ENCODE results near the gene RAB7B. TPM values are rescaled to one million over a fixed set of nuclear protein-coding genes. Genes with fewer than 3 reads are reported as not detected.

RAB7B gene
- total RNA-seq, 1 experiment from 2014 or later = 25.7 TPM

DNA sequence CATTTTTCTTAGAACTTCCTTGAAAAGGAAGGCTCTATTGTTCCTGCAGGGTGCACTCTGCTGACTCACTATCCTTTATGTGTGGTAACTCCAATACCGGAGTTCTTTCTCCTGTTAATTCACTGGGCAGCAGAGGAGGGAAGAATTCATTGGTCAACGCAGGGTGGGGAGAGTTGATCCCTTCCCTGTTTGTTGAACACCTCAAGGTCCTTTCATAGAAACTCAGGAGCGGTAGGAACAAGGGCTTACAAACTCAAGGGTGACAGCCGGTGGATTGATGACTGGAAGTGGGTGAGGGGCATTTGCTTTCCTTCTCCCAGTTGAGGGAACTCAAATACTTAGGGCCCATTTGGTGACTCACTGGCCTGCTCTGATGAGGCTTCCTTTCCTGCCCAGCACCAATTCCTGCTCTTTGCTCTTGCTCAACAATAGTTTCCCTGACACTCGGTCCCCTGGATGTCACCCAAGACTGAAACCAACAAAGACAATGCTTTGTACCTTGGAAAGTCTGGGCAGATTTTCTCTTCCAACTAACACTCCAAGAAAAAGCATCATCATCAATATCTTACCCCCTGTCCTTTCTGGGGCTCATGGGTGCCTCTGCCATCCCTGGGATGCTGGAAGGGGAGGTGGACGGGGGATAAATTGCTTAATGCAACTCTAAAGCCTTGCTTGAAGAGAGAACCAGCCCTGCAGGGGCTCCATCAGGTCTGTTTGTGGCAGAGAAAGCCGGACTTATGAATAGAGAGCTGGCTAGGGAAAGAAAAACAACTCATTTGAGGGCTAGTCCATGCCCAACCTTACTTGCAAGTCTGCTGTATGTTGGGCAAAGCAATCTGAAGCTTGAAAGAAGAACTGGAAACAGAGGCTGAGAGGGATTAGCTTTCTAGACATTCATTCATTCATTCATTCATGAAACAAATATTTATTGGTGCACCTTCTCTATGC, 69.2 kb downstream of the RAB7B start:
- Histone ChIP-seq H3K4me3 (no peak overlapping the region), H3K27me3 (no peaks in the 10 kb centered on the region), H3K36me3 (no peaks in the 10 kb centered on the region), H3K9me3 (no peaks in the 10 kb centered on the region; the same call in 1 of the 2 replicates)
- DNase-seq = peak; percentile 63

DNA sequence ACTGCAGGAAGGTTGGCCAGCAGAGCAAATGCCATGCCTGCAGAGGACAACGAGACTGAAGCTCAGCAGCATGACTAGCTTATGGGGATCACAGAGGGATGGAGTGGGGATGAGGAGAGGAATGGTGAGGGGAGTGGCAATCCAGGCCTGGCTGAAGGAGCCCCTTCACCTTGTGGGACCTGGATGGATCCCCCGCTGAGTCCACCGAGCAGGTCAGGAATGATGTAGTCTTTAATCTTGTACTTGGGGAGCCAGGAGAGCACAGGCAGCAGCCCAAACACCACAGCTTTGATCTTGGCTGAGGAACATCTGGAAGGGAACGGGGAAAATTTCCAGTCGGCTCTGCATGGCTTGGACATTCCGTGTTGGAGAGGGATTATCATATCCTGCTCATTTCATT, 70.4 kb downstream of the RAB7B start:
- no peak for DNase-seq
- H3K4me3 ChIP-seq = no peak overlapping the region
- no peaks in the 10 kb centered on the region for H3K27me3 ChIP-seq
- no peaks in the 10 kb centered on the region for H3K36me3 ChIP-seq
- no peaks in the 10 kb centered on the region; the same call in 1 of the 2 replicates for H3K9me3 ChIP-seq

DNA sequence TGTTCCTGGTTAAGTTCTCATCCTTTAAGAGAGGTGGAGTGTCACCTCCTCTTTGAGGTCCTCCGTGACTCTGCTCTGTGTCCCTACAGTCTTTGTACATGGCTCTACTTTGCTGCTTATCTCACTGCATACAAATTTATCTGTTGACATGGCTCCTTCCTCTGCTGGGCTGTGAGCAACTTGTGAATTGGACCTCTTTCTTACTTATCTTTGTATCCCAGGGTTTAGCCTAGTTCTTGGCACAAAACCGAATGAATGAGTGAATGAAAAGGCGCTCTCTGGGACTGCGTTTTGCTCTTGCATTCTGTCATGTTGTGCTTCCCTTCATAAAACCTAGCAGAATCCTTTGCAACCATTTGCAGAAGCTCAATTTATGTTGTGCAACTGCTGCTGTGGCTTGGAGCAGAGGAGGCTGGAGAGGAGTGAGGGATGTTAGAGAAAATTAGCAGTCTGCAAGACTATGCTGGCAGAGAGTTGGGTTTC, 72.4 kb downstream of the RAB7B start:
- Histone ChIP-seq H3K27me3 (no peaks in the 10 kb centered on the region), H3K9me3 (no peaks in the 10 kb centered on the region; the same call in 1 of the 2 replicates), H3K4me3 (no peak overlapping the region), H3K36me3 (no peaks in the 10 kb centered on the region)
- no peak for DNase-seq

DNA sequence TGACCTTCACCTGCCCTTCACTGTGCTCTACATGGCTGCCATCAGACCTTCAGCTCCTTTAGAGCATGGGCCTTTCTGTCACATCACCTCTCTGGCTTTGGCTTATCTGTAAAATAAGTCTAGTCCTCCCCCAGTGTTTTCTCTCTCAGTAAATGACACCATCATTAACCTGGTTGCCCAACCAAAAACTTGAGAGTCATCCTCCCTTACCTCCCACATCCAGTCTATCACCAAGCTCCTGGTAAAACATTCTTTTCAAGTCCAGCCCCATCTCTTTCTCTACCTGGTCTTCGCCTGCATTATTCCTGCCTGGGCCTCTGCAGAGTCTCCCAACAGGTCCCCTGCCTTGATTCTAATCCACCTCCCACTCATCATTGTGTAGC, 73.0 kb downstream of the RAB7B start:
- Histone ChIP-seq H3K27me3 (no peaks in the 10 kb centered on the region), H3K4me3 (no peak overlapping the region), H3K9me3 (no peaks in the 10 kb centered on the region; the same call in 1 of the 2 replicates), H3K36me3 (no peaks in the 10 kb centered on the region)
- no peak for DNase-seq

DNA sequence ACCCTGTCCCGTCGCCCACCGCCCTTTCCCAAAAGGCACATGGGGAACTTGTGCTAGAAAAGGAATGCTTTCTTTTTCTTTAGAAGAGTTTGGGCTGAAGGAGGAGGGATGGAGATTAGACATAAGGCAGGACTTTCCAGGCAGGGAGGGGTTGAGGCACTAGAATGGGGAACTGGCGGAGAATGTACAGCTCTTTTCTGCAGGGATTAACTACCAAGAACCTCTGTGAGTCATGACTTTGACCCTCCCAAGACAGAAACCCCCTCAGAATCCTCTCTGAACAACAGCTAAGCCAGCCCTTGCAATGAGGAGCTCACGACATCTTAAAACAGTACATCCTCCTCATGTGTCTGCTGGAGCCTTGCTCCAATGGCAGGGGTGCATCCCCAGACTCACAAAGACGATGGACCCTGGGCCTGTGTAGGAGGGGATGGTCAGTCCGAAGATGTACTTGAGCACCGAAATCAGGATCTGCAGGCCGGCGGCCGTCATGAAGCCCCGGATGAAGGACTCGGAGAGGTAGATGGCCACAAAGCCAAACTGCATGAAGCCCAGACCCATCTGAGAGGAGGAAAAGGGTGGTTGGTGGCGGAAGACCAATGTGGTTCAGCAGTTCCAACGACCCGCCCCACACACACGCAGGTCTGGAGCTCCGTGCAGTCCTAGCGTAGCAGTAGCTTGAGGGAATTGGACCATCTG, 73.5 kb downstream of the RAB7B start:
- H3K9me3 ChIP-seq = no peaks in the 10 kb centered on the region; the same call in 1 of the 2 replicates
- no peaks in the 10 kb centered on the region for H3K27me3 ChIP-seq
- no peak for DNase-seq
- H3K36me3 ChIP-seq = no peaks in the 10 kb centered on the region
- no peak overlapping the region for H3K4me3 ChIP-seq

DNA sequence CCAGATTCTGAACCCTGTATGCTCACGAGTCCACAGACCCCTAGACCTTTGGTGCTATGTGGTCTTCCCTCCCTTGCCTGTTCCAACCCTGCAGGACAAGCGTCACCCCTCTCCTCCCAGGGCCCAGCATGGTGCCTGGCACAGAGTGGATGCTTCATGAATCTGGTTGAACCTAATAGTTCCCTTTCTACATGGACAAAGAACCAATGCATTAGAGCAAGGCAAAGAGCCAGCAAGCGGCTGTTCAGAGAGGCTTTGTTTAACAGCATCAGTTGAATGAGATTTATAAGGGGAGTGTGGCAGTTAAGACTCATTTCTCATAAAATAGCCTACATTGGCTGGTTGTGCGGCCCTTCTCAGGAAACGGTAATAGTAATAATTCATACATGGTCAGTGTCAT, 74.9 kb downstream of the RAB7B start:
- Histone ChIP-seq H3K36me3 (no peaks in the 10 kb centered on the region), H3K4me3 (no peak overlapping the region), H3K9me3 (no peaks in the 10 kb centered on the region; the same call in 1 of the 2 replicates), H3K27me3 (no peaks in the 10 kb centered on the region)
- DNase-seq = no peak

DNA sequence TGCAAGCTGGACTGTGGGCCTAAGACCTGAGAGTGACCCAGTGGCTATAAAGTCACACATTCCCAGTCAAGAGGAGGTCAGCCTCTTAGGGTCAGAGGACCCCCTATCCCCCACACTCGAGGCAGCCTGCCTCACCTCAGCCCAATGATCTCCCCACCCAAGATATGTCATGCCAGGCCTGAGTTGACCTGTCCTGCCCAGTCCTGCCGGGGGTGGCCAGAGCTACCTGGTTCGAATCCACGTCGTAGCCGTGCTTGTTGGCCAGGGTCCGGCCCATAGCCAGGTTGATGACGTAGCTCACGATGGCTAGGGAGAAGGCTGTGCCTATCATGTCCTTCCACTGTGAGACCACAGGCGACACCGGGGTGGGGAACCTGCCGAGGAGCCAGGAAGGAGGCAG, 75.5 kb downstream of the RAB7B start:
- Histone ChIP-seq H3K36me3 (no peaks in the 10 kb centered on the region), H3K27me3 (no peaks in the 10 kb centered on the region), H3K4me3 (no peak overlapping the region), H3K9me3 (no peaks in the 10 kb centered on the region)
- no peak for DNase-seq

DNA sequence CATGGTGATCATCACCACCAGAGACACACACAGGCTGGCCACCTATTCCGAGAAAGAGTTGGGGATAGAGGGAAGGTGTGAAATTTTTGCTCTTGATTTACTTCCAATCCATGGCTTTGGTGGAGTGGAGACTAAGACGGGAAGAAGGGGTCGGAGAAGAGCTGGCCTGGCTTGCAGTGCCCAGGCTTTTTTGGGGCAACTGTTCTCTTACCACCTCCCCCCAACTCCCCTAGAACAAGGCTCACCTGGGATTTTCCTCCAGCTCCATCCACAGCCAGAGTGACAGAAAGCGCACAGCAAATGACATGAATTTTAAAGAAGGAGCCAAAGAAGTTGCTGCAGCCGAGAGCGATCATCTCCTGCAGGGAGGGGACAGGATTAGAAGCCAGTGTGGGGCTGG, 75.9 kb downstream of the RAB7B start:
- no peaks in the 10 kb centered on the region for H3K9me3 ChIP-seq
- H3K36me3 ChIP-seq = no peaks in the 10 kb centered on the region
- H3K4me3 ChIP-seq = no peak overlapping the region
- no peak for DNase-seq
- no peaks in the 10 kb centered on the region for H3K27me3 ChIP-seq

Other genes with a start within 250 kb of the RAB7B start
- 13.6 and 18.5 TPM in 2 replicates for gene RAB29, start 227.9 kb downstream of the RAB7B start, total RNA-seq (2014; rRNA removed; shearing (Covaris generic); ENCODE audit: low replicate concordance)
- 5.6 and 7.2 TPM in 2 replicates for gene SLC41A1, start 190.2 kb downstream of the RAB7B start, total RNA-seq (2014; rRNA removed; shearing (Covaris generic); ENCODE audit: low replicate concordance)
- not detected in 2 replicates for gene PM20D1, start 153.3 kb downstream of the RAB7B start, total RNA-seq (2014; rRNA removed; shearing (Covaris generic); ENCODE audit: low replicate concordance)
- not detected in 2 replicates for gene SLC26A9, start 59.9 kb downstream of the RAB7B start, total RNA-seq (2014; rRNA removed; shearing (Covaris generic); ENCODE audit: low replicate concordance)
- not detected in 2 replicates for gene CTSE, start 20.5 kb upstream of the RAB7B start, total RNA-seq (2014; rRNA removed; shearing (Covaris generic); ENCODE audit: low replicate concordance)
- gene RHEX, start 49.8 kb upstream of the RAB7B start, total RNA-seq (2014; rRNA removed; shearing (Covaris generic); ENCODE audit: low replicate concordance) = not detected in 2 replicates
- not detected in 2 replicates for gene AVPR1B, start 114.0 kb upstream of the RAB7B start, total RNA-seq (2014; rRNA removed; shearing (Covaris generic); ENCODE audit: low replicate concordance)
- gene FAM72A, start 199.4 kb upstream of the RAB7B start, total RNA-seq (2014; rRNA removed; shearing (Covaris generic); ENCODE audit: low replicate concordance) = 1.3 and 5.6 TPM in 2 replicates
- 12.4 and 25.1 TPM in 2 replicates for gene SRGAP2, start 200.1 kb upstream of the RAB7B start, total RNA-seq (2014; rRNA removed; shearing (Covaris generic); ENCODE audit: low replicate concordance)

Measured in MG63 (cell line).